GM18909 (cell line): ENCODE data around the gene NOL4L.

Experiments used
- ATAC-seq: cut with Tn5 transposase; IDR thresholded peaks from one replicate; pipeline ENCODE4 v1.9.1; 2021; ENCODE audit warnings: mild to moderate bottlenecking; ENCODE audit not compliant: unreplicated experiment, poor library complexity

NOL4L gene

GRCh38 chr20:32547753-32548034 lies 37.4 kb downstream of the NOL4L start:
- ATAC-seq: no peak

DNA sequence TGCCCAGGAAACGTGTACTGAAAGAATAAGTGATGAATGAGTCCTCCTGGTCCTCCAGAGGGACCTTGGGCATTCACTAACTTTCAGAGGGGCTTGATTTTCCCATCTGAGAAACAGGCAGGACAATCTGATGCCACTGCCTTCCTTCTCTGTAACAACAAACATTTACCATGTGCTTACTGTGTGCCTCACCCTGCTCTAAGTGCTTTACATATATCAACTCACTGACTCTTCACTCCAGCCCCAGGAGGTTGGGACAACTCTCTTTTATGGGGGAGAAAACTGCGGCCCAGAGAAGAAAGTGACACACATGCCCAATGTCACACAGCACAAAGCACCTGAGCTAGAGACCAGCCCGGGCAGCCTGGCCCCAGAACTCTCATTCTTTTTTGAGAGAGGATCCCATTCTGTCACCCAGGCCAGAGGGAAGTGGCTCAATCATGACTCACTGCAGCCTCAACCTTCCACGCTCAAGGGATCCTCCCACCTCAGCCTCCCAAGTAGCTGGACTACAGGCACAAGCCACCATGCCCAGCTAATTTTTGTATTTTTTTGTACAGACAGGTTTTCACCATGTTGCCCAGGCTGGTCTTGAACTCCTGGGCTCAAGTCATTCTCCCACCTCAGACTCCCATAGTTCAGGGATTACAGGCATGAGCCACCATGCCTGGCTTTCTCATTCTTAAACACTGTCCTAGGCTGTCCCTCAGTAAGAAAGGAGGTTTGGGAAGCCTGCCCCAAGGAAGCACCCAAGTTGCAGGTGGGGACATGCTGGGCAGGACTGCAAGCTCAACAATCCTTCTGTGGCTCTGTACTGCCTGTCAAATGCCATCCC lies 38.0 kb downstream of the NOL4L start:
- no peak for ATAC-seq

- no peak for ATAC-seq
Observed at GRCh38 chr20:32544893-32545840, 40.0 kb downstream of the NOL4L start.

GRCh38 chr20:32544260-32544722 lies 40.8 kb downstream of the NOL4L start:
- no peak for ATAC-seq

GRCh38 chr20:32543570-32544259 lies 41.4 kb downstream of the NOL4L start:
- ATAC-seq: no peak

- ATAC-seq: no peak
Observed at GRCh38 chr20:32542259-32542615, 42.9 kb downstream of the NOL4L start.

DNA sequence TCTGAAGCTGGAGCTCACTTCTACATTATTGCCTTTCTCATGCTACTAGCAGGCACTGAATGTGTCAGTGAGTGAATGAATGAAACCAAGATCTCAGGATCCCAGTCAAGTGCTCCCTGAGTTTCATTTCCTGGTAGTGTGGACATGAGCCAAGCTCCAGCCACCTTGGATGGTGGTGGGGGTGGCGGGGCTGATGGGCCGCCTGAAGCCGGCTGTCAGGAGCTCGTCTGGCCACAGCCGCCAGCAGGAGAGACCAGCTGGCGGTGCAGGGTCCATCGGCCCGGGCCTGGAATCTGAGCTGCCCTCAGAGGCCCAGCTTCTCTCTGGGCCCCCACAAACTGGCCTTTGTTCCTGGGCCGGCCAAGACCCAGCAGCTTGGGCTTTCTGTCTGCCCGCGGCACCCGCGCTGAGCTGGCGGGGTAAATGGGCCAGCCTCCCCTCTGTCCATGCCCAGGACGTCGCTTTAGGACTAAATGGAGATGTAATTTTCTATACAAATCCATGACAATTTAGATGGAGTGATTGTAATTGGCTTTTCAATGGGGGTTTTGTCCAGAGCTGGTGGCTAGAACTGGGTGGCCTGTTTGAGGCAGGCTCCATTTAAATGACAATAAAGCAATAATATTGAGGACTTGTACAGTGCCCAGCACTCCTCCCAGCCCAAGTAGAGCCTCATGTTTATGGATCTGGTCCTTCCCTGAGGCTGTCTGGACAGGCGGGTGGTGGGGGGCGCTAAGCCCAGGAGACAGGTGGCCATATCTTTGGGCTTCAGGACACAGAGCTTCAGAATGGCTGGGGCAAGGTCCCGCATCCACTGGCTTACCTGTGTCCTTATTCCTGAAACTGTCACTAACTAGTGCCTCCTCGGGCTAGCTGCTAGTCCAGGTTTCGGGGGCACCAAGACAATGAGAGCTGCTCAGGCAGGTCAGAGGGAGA lies 43.5 kb downstream of the NOL4L start:
- no peak for ATAC-seq

DNA sequence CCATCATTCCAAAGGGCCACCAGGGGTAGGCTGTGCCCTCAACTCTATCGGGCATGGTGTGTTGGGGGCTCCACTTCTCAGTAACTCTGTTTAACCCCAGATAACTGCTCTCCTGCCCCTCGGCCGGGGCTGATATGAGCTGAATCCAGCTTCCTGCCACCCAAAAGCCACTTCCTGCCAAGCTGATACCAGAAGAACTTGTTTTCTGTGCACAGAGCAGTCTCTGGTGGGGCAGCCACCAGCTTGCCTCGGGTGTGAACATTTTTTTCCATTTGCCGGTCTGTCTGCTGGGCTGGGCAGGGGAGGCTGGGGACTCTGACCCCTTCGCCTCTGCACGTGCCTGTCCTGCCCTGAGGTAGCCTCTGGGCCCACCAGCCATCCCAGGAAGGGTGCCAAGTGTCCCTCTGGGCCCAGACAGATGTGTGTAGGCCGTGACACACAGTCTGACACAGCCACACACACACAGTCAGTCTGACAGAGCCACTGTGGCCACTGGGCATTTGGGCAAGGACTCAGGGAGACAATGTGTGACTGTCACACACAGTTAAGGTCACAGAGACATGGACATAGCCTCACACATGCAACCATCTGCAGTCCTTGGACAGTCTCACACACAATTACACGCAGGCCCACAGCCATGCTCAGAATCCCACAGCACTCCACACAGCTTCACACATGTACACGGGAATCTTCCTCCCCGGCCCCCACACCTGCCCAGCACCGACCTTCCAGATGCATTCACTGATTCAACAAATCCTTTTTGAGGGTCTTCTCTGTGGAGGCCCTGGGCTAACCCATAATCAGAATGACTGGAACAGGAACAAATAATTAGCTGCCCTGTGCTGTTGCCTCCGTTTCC lies 45.1 kb downstream of the NOL4L start:
- ATAC-seq: no peak

DNA sequence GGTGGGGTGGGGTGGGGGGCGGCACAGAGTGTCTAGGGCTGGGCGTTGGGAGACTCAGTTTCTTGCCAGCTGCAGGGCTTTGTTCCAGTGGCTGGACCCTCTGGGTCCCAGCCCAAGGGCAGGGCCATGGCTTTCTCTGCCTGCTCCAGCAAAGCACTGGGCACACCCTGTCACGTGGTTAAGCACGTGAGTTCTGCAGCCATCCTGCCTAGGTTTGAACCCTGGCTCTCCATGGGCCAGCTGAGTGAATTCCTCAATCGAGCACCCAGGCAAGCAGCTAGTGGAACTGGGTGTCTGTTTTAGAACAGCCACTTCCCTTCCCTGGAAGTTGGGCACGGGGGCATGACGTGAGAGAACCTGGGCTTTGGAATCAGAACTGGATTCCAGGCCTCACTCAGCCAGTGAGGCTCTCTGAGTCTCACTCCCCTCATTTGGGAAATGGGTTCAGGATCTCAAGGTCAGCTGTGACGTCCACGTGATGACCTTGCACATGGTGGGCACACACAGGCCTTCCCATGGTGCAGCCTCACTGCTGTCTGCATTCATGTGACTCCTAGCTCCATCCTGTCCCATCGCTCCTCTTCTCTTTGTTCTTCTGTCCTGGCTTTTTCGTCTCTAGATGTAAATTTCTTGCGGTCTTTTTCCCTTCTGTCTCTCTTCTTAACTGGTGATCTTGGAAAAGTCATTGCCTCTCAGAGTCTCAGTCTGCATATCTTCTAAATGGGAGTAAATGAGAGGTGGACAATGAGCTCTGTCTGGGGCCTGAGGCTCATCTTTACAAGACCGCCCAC lies 45.9 kb downstream of the NOL4L start:
- ATAC-seq: no peak

DNA sequence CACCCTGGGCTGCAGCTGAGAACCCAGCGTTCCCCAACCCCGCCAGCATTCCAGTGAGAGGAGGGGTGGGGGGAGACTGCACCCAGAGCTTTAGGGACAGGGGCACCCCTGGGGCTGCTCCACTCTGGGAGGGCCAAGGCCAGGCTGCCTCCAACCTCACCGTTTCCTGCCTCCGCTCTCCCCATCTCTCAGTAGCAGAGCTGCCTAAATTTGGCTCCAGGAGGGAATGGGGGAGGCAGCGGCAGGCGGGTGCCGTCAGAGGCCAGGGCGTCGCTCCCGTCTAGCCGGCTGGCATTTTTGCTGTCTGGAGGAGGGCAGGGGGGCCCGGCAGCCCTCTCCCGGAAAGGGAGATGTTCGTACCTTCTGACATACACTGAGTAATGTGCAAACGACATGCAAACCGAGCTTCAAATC lies 46.6 kb downstream of the NOL4L start:
- ATAC-seq: no peak

- ATAC-seq: no peak
Observed at GRCh38 chr20:32537657-32538525, 47.2 kb downstream of the NOL4L start.

DNA sequence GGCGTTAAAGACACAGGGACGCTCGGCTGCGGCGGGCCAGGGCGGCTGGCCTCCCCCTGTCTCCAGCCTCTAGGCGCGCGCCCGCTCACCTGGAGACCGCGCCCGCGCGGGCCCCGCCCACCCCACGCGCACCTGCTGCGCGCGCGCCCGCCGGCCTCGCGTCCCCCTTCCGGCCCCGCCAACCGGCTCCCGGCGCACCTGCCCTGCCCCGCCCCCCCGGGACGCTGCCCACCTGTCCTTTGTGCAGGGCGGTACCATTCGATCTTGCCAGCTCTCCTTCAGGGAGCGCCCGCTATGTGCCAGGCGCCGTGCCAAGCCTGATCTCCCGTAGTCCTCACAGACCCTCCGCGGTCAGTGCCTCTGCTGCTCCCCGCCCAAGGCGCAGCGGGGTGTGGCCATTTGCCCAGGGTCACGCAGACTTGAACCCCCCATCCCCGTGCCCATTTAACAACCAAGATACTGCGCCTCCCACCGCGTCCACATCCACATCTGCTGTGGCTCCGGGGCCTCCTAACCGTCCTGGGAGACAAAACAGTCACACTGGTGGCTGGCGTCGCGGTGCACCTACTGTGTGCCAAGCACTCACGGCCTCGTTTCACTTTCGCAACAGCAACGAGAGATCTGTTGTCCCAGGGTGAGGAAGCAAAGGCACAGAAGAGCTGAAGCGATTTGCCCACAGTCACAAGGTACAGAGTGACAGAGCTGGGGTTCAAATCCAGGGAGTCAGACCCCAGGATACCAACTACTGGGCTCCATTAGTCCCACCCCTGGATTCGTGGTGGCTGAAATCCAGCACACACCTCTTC lies 48.1 kb downstream of the NOL4L start:
- ATAC-seq: peak; percentile 29

GRCh38 chr20:32535953-32536823 lies 48.9 kb downstream of the NOL4L start:
- ATAC-seq: peak; percentile 39

DNA sequence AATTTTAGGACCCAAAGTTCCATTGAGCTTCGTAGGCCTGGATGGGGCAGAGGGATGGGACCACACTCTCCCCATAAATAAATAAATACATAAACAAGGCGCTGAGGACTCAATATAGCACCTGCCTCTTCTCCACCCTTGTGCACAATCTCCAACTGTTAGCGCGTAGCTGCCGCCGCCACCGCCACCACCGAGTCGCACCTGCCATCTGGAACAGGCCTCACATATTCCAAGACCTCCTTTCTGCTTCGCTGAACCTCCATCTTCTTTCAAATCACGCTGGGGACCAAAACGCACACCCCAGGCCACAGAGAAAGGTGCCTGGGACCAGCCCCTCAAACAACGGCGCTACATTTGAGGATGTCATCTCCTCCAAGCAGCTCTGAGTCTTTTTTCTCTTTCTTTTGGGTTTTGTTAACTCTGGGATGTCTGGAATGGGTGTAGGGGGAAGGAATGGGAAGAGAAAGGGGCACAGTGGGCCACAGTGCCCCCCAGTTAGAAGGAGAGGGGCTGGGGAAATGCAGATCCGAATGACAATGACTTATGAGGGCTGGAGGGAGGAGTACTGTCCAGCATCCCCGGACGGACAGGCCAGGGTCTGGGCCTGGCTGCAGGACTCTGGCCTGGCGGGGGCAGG lies 49.7 kb downstream of the NOL4L start:
- no peak for ATAC-seq

DNA sequence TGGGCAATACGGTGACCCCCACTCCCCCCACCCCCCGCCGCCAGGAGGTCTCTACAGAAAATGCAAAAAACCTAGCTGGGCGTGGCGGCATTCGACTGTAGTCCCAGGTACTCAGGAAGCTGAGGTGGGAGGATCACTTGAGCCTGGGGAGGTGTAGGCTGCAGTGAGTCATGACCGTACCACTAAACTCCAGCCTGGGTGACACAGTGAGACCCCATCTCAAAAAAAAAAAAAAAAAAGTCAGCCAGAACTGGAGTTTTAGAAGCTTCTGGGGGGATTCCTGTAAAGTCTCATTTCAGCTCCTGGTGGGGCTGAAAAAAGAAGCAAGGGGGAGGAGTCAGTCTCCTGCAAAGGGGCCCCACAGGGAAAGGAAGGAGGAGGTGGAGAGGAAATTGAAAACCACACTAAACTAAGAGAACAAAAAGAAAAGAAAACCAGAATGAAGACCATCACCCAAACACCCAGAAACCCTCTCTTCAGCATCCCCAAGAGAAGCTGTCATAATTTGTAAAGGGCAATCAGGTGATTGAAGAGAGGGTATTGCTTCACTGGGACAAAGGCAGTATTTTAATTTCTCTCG lies 50.4 kb downstream of the NOL4L start:
- no peak for ATAC-seq
